ELF-1 (cell line): Measurements from ENCODE around the gene ASIC2.

Experiments used
- DNase-seq: peaks from one replicate; pipeline ENCODE4 v3.0.0-alpha.2; 2016; ENCODE audit warnings: low read depth, low spot score

The ASIC2 gene

GRCh38 chr17:33073416-33073815 lies 219.7 kb downstream of the ASIC2 start:
- no peak for DNase-seq

DNA sequence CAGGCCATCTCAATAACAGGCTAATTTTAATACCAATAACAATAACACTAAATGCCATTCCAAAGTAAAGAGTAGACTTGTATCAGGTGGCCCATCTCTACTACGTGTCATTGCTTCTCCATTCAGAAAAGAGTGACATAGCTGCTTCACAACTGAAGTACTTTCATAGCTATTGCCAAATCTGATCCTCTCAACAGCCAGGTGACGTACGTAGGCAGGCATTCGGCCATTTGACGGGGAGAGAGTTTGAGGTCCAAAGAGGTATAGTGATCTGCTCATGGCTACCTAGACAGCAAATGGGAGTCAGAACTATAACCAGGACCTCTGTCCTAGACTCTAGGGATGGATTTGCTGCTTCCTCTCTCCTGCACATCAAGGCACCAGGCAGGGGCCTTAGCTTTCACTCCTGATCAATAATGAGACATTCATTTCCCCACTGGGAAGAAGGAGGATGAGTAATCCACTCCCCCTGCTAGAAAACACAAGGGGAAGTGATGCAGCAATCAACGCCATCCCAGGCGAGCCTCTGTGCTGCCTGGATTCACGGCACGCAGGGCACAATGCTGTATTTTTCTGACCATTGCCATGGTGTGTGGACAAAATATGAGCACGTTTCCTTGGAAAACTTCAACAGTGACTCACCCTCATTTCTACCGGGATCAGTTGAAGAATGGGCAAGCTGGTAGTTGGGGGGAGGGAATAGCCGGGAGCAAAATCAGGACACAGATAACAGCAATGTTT lies 220.5 kb downstream of the ASIC2 start:
- no peak for DNase-seq

GRCh38 chr17:33071656-33072055 lies 221.4 kb downstream of the ASIC2 start:
- no peak for DNase-seq

- no peak for DNase-seq
Observed at GRCh38 chr17:33057564-33057963, 235.5 kb downstream of the ASIC2 start.

GRCh38 chr17:33056399-33057146 lies 236.5 kb downstream of the ASIC2 start:
- DNase-seq = no peak

GRCh38 chr17:33055746-33056145 lies 237.3 kb downstream of the ASIC2 start:
- DNase-seq = no peak

GRCh38 chr17:33055171-33055611 lies 237.9 kb downstream of the ASIC2 start:
- DNase-seq = no peak

GRCh38 chr17:33054412-33054811 lies 238.7 kb downstream of the ASIC2 start:
- no peak for DNase-seq

DNA sequence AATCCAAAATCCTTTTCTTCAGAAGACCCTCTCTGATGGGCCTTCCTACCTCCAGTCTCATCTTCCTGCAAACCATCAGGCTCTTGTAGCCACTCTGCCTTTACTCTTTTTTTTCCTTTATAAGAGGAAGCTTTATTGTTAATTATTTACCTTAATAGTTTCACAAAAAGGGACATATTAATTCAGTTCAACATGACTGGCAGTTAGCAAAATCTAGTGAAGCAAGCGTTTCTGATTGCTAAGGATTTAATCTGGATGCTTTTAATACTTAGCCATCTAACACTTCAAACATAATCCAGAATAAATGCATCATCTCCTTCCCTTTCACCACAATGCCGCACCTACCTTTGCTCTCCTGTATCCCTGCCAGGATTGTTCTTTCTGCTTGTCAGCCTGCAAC lies 239.4 kb downstream of the ASIC2 start:
- DNase-seq = no peak

- DNase-seq = no peak
Observed at GRCh38 chr17:33052856-33053255, 240.2 kb downstream of the ASIC2 start.

GRCh38 chr17:33050611-33051140 lies 242.4 kb downstream of the ASIC2 start:
- no peak for DNase-seq

DNA sequence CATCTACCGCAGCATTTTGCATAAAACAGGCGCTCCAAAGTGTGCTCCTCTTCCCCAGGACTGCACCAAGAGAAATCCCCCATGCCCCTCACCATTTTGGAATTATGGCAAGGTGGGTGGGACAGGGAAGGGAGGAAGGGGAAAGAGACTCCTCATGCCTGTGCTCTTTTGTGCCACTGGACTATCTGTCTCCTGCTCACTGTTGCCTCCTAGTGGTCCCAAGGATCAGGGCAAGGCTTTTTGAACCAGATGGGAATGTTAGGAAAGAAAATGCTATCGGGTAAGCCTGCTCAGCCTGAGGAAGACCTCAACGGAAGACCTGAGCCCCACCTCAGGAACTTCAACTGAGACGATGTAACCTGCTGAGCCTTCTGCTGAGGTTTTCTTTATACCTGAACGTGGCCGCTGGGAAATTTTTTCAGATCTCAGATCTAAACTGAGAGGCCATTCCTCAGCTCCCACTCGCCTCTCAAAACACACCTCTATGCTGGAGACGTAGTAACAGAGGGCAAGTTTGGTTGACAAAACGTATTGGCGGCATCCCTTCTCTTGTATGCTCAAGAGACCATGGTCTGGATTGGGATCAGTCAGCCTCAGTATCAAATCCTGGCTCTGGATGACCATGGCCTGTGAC lies 243.2 kb downstream of the ASIC2 start:
- DNase-seq = peak; percentile 50

GRCh38 chr17:33046361-33047255 lies 246.5 kb downstream of the ASIC2 start:
- DNase-seq = no peak

- no peak for DNase-seq
Observed at GRCh38 chr17:33045216-33045615, 247.9 kb downstream of the ASIC2 start.

GRCh38 chr17:33044771-33045170 lies 248.3 kb downstream of the ASIC2 start:
- DNase-seq = no peak

DNA sequence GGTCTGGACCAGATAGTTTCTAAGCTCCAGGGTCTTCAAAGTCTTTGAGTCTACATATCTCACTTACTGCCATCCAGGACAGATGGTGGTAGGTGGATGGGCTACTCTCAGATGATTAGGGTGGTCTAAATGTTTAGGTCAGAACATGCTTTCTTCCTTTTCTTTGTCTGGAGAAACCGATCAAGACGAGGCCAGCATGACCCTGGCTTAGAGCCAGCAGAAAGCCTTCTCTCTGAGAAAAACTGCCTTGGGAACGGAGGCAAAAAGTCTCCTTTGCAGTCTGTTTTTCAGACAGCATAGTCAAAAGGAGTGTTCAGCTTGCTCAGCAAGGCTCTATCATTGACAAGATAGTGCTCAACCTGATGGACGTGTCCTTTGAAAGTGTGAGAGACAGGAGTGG lies 252.6 kb downstream of the ASIC2 start:
- DNase-seq = no peak

GRCh38 chr17:33039874-33040273 lies 253.2 kb downstream of the ASIC2 start:
- DNase-seq = no peak

DNA sequence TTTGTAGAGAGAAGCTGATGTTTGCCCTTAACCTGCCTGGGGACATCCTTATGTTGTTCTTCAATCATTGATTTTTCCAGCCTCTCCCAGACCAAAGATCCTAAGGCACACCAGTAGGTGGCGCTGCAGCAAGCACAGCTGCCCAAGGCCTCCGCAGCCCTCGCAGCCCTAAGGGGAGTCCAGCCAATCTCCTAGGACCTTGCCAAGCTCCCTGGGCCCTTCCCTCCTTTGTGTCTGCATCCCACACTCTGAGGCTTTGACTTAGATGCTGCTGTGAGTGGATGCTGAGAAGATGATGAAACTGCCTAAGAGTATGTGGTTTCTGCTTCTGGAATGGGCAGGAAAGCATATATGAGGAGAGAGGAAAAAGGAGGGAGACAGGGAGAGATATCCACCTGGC lies 254.4 kb downstream of the ASIC2 start:
- peak; percentile 71 for DNase-seq

DNA sequence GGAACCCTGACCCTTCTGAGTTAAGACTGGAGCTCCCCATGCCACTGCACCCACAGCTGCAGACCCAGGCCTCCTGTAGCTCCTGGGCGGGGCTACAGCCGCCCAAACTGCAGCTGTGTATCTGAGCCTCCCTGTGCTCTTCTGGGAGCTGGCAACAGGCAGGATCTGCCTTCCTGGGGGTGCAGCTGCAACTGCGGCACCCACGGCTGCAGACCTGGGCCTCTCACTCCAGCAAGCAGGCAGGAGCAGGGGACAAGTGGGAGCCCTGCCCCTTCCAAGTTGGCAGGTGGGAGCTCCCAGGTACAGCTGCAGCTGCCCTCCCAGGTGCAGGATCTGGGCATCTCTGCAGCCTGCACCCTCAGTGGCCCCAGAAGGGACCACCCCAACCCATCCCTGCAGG lies 259.9 kb downstream of the ASIC2 start:
- DNase-seq = no peak

DNA sequence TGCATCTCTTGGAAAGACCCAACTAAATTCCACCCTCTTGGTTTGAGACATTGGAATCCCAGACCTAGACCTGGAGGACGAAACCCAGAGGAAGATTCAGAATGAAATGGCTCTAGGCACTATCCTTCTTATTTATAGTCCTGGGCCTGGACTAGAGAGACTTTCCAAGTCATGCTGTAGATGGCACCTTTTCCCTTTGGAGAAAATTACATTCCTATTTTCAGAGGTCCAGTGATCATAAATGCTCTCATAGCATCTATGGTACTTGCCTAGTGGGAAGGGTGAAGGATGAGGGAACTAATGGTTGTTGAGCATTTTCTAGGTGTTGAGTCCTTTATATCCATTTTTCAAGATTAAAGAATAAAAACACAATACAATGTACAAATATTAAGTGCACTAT lies 264.3 kb downstream of the ASIC2 start:
- no peak for DNase-seq

GRCh38 chr17:33028061-33028460 lies 265.0 kb downstream of the ASIC2 start:
- no peak for DNase-seq
